H9 (cell line): ENCODE measurements around the gene RNF217. TPM values are rescaled to one million over a fixed set of nuclear protein-coding genes. Genes with fewer than 3 reads are reported as not detected.

Experiments
- DNase-seq: peaks from one replicate; pipeline ENCODE4 v3.0.0-alpha.2; 2017
- H2AFZ ChIP-seq: one replicate; pipeline ENCODE4 v1.6.1; 2013; ENCODE audit warnings: mild to moderate bottlenecking, low read length, control low read depth, moderate library complexity
- H2AK5ac ChIP-seq: 2 replicates; pipeline ENCODE4 v1.6.1; 2013; ENCODE audit warnings: low read length, control low read depth, mixed read lengths; ENCODE audit not compliant: insufficient read length
- H2BK120ac ChIP-seq: one replicate; pipeline ENCODE4 v1.6.1; 2013; ENCODE audit warnings: low read depth, mild to moderate bottlenecking, low read length, control low read depth, inconsistent platforms; ENCODE audit not compliant: poor library complexity, severe bottlenecking
- H2BK12ac ChIP-seq: 2 replicates; pipeline ENCODE4 v1.6.1; 2013; ENCODE audit warnings: low read length, control low read depth, mixed read lengths, low read depth; ENCODE audit not compliant: insufficient read length
- H2BK15ac ChIP-seq: 2 replicates; pipeline ENCODE4 v1.6.1; 2013; ENCODE audit warnings: low read depth, low read length, control low read depth
- H2BK20ac ChIP-seq: one replicate; pipeline ENCODE4 v1.6.1; 2013; ENCODE audit warnings: low read depth, mild to moderate bottlenecking, low read length, control low read depth, inconsistent platforms; ENCODE audit not compliant: poor library complexity, severe bottlenecking
- H2BK5ac ChIP-seq: 2 replicates; pipeline ENCODE4 v1.6.1; 2013; ENCODE audit warnings: low read length, control low read depth, mixed read lengths; ENCODE audit not compliant: insufficient read length
- H3K14ac ChIP-seq: 2 replicates; pipeline ENCODE4 v1.6.1; 2013; ENCODE audit warnings: low read length, control low read depth; ENCODE audit not compliant: insufficient read depth
- H3K18ac ChIP-seq: 2 replicates; pipeline ENCODE4 v1.6.1; 2013; ENCODE audit warnings: low read depth, mild to moderate bottlenecking, mixed read lengths, low read length, control low read depth; ENCODE audit not compliant: insufficient read length
- H3K23ac ChIP-seq: 2 replicates; pipeline ENCODE4 v1.6.1; 2013; ENCODE audit warnings: low read length, control low read depth, mixed read lengths, low read depth; ENCODE audit not compliant: insufficient read length
- H3K23me2 ChIP-seq: 2 replicates; pipeline ENCODE4 v1.6.1; 2013; ENCODE audit warnings: low read depth, mild to moderate bottlenecking, mixed read lengths, low read length, control low read depth; ENCODE audit not compliant: insufficient read length, poor library complexity, severe bottlenecking
- H3K27ac ChIP-seq: 2 replicates; pipeline ENCODE4 v1.5.1; 2013; ENCODE audit warnings: low read length, control low read depth, mixed read lengths, low read depth; ENCODE audit not compliant: insufficient read length
- H3K27me3 ChIP-seq: 2 replicates; pipeline ENCODE4 v1.6.1; 2013; ENCODE audit warnings: low read length, control low read depth, inconsistent platforms; ENCODE audit not compliant: insufficient read depth
- H3K4ac ChIP-seq: 2 replicates; pipeline ENCODE4 v1.6.1; 2013; ENCODE audit warnings: low read depth, mild to moderate bottlenecking, control low read depth, inconsistent platforms, low read length, moderate library complexity
- H3K4me1 ChIP-seq: 2 replicates; pipeline ENCODE4 v1.6.1; 2013; ENCODE audit warnings: low read length, control low read depth, inconsistent platforms; ENCODE audit not compliant: insufficient read depth
- H3K4me2 ChIP-seq: 2 replicates; pipeline ENCODE4 v1.6.1; 2013; ENCODE audit warnings: low read length, control low read depth, mixed read lengths; ENCODE audit not compliant: insufficient read length, insufficient read depth
- H3K56ac ChIP-seq: 2 replicates; pipeline ENCODE4 v1.6.1; 2013; ENCODE audit warnings: low read depth, mild to moderate bottlenecking, mixed read lengths, low read length, control low read depth; ENCODE audit not compliant: insufficient read length
- H3K79me1 ChIP-seq: 2 replicates; pipeline ENCODE4 v1.6.1; 2013; ENCODE audit warnings: low read depth, mild to moderate bottlenecking, moderate library complexity, low read length, control low read depth, inconsistent platforms; ENCODE audit not compliant: insufficient read depth, poor library complexity, severe bottlenecking
- H3K79me2 ChIP-seq: 2 replicates; pipeline ENCODE4 v1.6.1; 2013; ENCODE audit warnings: low read length, control low read depth, inconsistent platforms; ENCODE audit not compliant: insufficient read depth
- H3K9ac ChIP-seq: 2 replicates; pipeline ENCODE4 v1.6.1; 2013; ENCODE audit warnings: low read length, control low read depth, mixed read lengths; ENCODE audit not compliant: insufficient read length; ENCODE audit errors: extremely low read depth
- H3K9me3 ChIP-seq: one replicate; pipeline ENCODE4 v1.6.1; 2013; ENCODE audit warnings: low read depth, low read length, inconsistent platforms; ENCODE audit not compliant: control insufficient read depth
- H3T11ph ChIP-seq: one replicate; pipeline ENCODE4 v1.6.1; 2013; ENCODE audit warnings: mild to moderate bottlenecking, low read length, control low read depth, inconsistent platforms
- H4K20me1 ChIP-seq: one replicate; pipeline ENCODE4 v1.6.1; 2013; ENCODE audit not compliant: control insufficient read depth, insufficient read length, insufficient read depth
- H4K5ac ChIP-seq: 2 replicates; pipeline ENCODE4 v1.6.1; 2013; ENCODE audit warnings: low read depth, mild to moderate bottlenecking, mixed read lengths, low read length, control low read depth; ENCODE audit not compliant: insufficient read length
- H4K8ac ChIP-seq: replicated peaks from 2 replicates; pipeline ENCODE4 v1.6.1; 2013; ENCODE audit warnings: low read length, control low read depth, mixed read lengths, low read depth; ENCODE audit not compliant: insufficient read length
- H4K91ac ChIP-seq: 2 replicates; pipeline ENCODE4 v1.6.1; 2013; ENCODE audit warnings: low read depth, mild to moderate bottlenecking, moderate library complexity, mixed read lengths, low read length, control low read depth; ENCODE audit not compliant: insufficient read length
- H3K27ac Mint-ChIP-seq, 3 experiments: 2 replicates in 2 of 3; 3 replicates in 1 of 3; pipeline ENCODE4 v1.8.0; 2020 to 2021; ENCODE audit warnings: mixed read lengths in 3 of 3, mild to moderate bottlenecking in 1 of 3, moderate library complexity in 1 of 3
- H3K27me3 Mint-ChIP-seq: 2 replicates; pipeline ENCODE4 v1.8.0; 2021; ENCODE audit warnings: low read depth, mild to moderate bottlenecking, moderate library complexity, mixed read lengths
- H3K36me3 Mint-ChIP-seq, 3 experiments: 2 replicates in 2 of 3; 3 replicates in 1 of 3; pipeline ENCODE4 v1.8.0; 2020 to 2021; ENCODE audit warnings: low read depth in 3 of 3, mixed read lengths in 3 of 3; ENCODE audit not compliant: insufficient read depth in 1 of 3
- H3K4me1 Mint-ChIP-seq, 2 experiments: 2 replicates each; pipeline ENCODE4 v1.8.0; 2020; ENCODE audit warnings: mixed read lengths in 2 of 2
- H3K4me3 Mint-ChIP-seq, 2 experiments: 2 replicates in 1 of 2; 3 replicates in 1 of 2; pipeline ENCODE4 v1.8.0; 2020 to 2021; ENCODE audit warnings: mild to moderate bottlenecking in 2 of 2, mixed read lengths in 2 of 2, moderate library complexity in 1 of 2
- H3K9me3 Mint-ChIP-seq, 2 experiments: 2 replicates in 1 of 2; 3 replicates in 1 of 2; pipeline ENCODE4 v1.8.0; 2020; ENCODE audit warnings: mild to moderate bottlenecking in 2 of 2, mixed read lengths in 2 of 2, moderate library complexity in 1 of 2
- CTCF ChIP-seq: fragments of 200-600 bp; sonication (generic); conservative IDR thresholded peaks from 3 replicates; pipeline ENCODE4 v1.8.0; 2021; ENCODE audit warnings: antibody characterized with exemption, mild to moderate bottlenecking
- WGBS: extraction: QIAGEN DNeasy Blood & Tissue Kit; methylation state at CpG from one replicate; pipeline ENCODE4 v1.1.7; 2013; ENCODE audit warnings: missing lambda C conversion rate, low lambda C conversion rate, mixed read lengths; ENCODE audit not compliant: insufficient read length; ENCODE audit errors: extremely low coverage; 5-methylcytosine and 5-hydroxymethylcytosine counted together
- total RNA-seq: library from RNA; stranded (reverse); gene quantifications from 2 replicates; pipeline ENCODE4 v1.2.1, GENCODE V29; 2021

The RNF217 gene
- total RNA-seq, 1 experiment from 2014 or later, result 9.6 TPM

GRCh38 chr6:124958759-124959354 is 3.4 kb upstream of the RNF217 start:
- H4K91ac ChIP-seq, result no peak overlapping the region
- no peak for DNase-seq
- no peak overlapping the region for H2BK5ac ChIP-seq
- no peak overlapping the region for H3K56ac ChIP-seq
- no peak overlapping the region for H2AFZ ChIP-seq
- no peak overlapping the region for H3K18ac ChIP-seq
- no peaks in the 10 kb centered on the region for H3K79me1 ChIP-seq
- no peaks in the 10 kb centered on the region; a peak in 2 of 5 replicates for H3K9me3 Mint-ChIP-seq
- H2BK120ac ChIP-seq, result no peak overlapping the region
- H2BK12ac ChIP-seq, result no peak overlapping the region
- H3K23ac ChIP-seq, result no peak overlapping the region
- H2BK20ac ChIP-seq, result no peak overlapping the region
- no peak overlapping the region for H4K5ac ChIP-seq
- H3K4me1 Mint-ChIP-seq, result peaks cover 19% of the 10 kb centered on the region in 2 experiments
- no peak overlapping the region for H4K8ac ChIP-seq
- H3K27me3 Mint-ChIP-seq, result peaks cover 21% of the 10 kb centered on the region
- TF ChIP-seq CTCF, result no peak
- H3K23me2 ChIP-seq, result peaks cover 9% of the 10 kb centered on the region
- no peaks in the 10 kb centered on the region for H3K9me3 ChIP-seq
- H3K4me3 Mint-ChIP-seq, result no peak overlapping the region
- no peaks in the 10 kb centered on the region for H3K27me3 ChIP-seq
- H3K27ac ChIP-seq, result no peak overlapping the region
- no peaks in the 10 kb centered on the region for H3K79me2 ChIP-seq
- no peaks in the 10 kb centered on the region for H3K4me1 ChIP-seq
- no peak overlapping the region for H3K9ac ChIP-seq
- no peak overlapping the region for H2BK15ac ChIP-seq
- no peak overlapping the region for H3K4ac ChIP-seq
- no peak overlapping the region for H3K27ac Mint-ChIP-seq
- H3T11ph ChIP-seq, result no peak overlapping the region
- H4K20me1 ChIP-seq, result no peaks in the 10 kb centered on the region
- WGBS, result no CpG with 5 or more reads among the region's 1 CpG
- peaks cover 0 to 3% (median 0%) of the 10 kb centered on the region in 3 experiments; a peak in 2 of 7 replicates for H3K36me3 Mint-ChIP-seq
- no peak overlapping the region for H3K4me2 ChIP-seq
- H2AK5ac ChIP-seq, result no peak overlapping the region
- no peak overlapping the region for H3K14ac ChIP-seq
